ENCODE data around the gene COG5.

- no peak for TF ChIP-seq POLR2A (IDR thresholded peaks at IDR 0.05)
- TF ChIP-seq CTCF (IDR thresholded peaks at IDR 0.05) = no peak
Observed at GRCh38 chr7:107469929-107470328, 93.8 kb downstream of the COG5 start, which contains the start of gene GPR22.
